Measurements from ENCODE around the gene AP5Z1. TPM values are rescaled to one million over a fixed set of nuclear protein-coding genes. Genes with fewer than 3 reads are reported as not detected.
"Not testable (repeated sequence)": the region's sequence is repeated elsewhere in the genome, so short reads cannot be mapped to it uniquely, and the experiment has no call there.

AP5Z1 gene
- polyA plus RNA-seq, 1 donor: 33.4 TPM

- not testable (repeated sequence) for H3K27ac ChIP-seq (ENCODE audit: low read length); H3K9me3 ChIP-seq (ENCODE audit: control insufficient read depth, low read depth, low read length); H3K4me3 ChIP-seq (ENCODE audit: low read length); DNase-seq; H3K27me3 ChIP-seq (ENCODE audit: control insufficient read depth, insufficient read depth, low read length); H3K4me1 ChIP-seq (ENCODE audit: control insufficient read depth, insufficient read depth, low read length)
- WGBS (ENCODE audit: insufficient coverage, low lambda C conversion rate): no CpG with 5 or more reads among the region's 14 CpGs
- H3K36me3 ChIP-seq (ENCODE audit: control insufficient read depth, insufficient read depth, low read length): peaks cover 25% of the 10 kb centered on the region
Measured at GRCh38 chr7:4794171-4794570, 18.7 kb downstream of the AP5Z1 start.

- Histone ChIP-seq H3K27me3 (ENCODE audit: control insufficient read depth, insufficient read depth, low read length) (no peaks in the 10 kb centered on the region), H3K4me1 (ENCODE audit: control insufficient read depth, insufficient read depth, low read length) (peaks cover 7% of the 10 kb centered on the region), H3K27ac (ENCODE audit: low read length) (no peak overlapping the region), H3K4me3 (ENCODE audit: low read length) (no peak overlapping the region), H3K36me3 (ENCODE audit: control insufficient read depth, insufficient read depth, low read length) (peaks cover 19% of the 10 kb centered on the region), H3K9me3 (ENCODE audit: control insufficient read depth, low read depth, low read length) (peaks cover 2% of the 10 kb centered on the region)
- no peak for DNase-seq
- 100% methylated on average over 1 of the region's 24 CpGs for WGBS (ENCODE audit: insufficient coverage, low lambda C conversion rate)
Measured at GRCh38 chr7:4794591-4795350, 19.3 kb downstream of the AP5Z1 start.

- no peak for DNase-seq
- Histone ChIP-seq H3K4me1 (ENCODE audit: control insufficient read depth, insufficient read depth, low read length) (peaks cover 7% of the 10 kb centered on the region), H3K9me3 (ENCODE audit: control insufficient read depth, low read depth, low read length) (peaks cover 2% of the 10 kb centered on the region), H3K27ac (ENCODE audit: low read length) (no peak overlapping the region), H3K4me3 (ENCODE audit: low read length) (no peak overlapping the region), H3K36me3 (ENCODE audit: control insufficient read depth, insufficient read depth, low read length) (peaks cover 4% of the 10 kb centered on the region), H3K27me3 (ENCODE audit: control insufficient read depth, insufficient read depth, low read length) (no peaks in the 10 kb centered on the region)
- 80% methylated on average over 1 of the region's 9 CpGs for WGBS (ENCODE audit: insufficient coverage, low lambda C conversion rate)
Measured at GRCh38 chr7:4796453-4796852, 21.0 kb downstream of the AP5Z1 start.

GRCh38 chr7:4797858-4798705 lies 22.7 kb downstream of the AP5Z1 start:
- Histone ChIP-seq H3K27me3 (ENCODE audit: control insufficient read depth, insufficient read depth, low read length) (no peaks in the 10 kb centered on the region), H3K9me3 (ENCODE audit: control insufficient read depth, low read depth, low read length) (peaks cover 2% of the 10 kb centered on the region), H3K27ac (ENCODE audit: low read length) (no peak overlapping the region), H3K36me3 (ENCODE audit: control insufficient read depth, insufficient read depth, low read length) (no peaks in the 10 kb centered on the region), H3K4me3 (ENCODE audit: low read length) (no peak overlapping the region), H3K4me1 (ENCODE audit: control insufficient read depth, insufficient read depth, low read length) (peaks cover under 1% of the 10 kb centered on the region)
- DNase-seq: peak; percentile 18 to 24
- WGBS (ENCODE audit: insufficient coverage, low lambda C conversion rate): 100% methylated on average over 4 of the region's 37 CpGs

GRCh38 chr7:4798706-4799235 lies 23.3 kb downstream of the AP5Z1 start:
- Histone ChIP-seq H3K4me1 (ENCODE audit: control insufficient read depth, insufficient read depth, low read length) (no peaks in the 10 kb centered on the region), H3K36me3 (ENCODE audit: control insufficient read depth, insufficient read depth, low read length) (no peaks in the 10 kb centered on the region), H3K9me3 (ENCODE audit: control insufficient read depth, low read depth, low read length) (no peaks in the 10 kb centered on the region), H3K27ac (ENCODE audit: low read length) (no peak overlapping the region), H3K4me3 (ENCODE audit: low read length) (no peak overlapping the region), H3K27me3 (ENCODE audit: control insufficient read depth, insufficient read depth, low read length) (no peaks in the 10 kb centered on the region)
- no peak for DNase-seq
- WGBS (ENCODE audit: insufficient coverage, low lambda C conversion rate): no CpG with 5 or more reads among the region's 15 CpGs

- no peak overlapping the region for H3K4me3 ChIP-seq (ENCODE audit: low read length)
- no peak overlapping the region for H3K27ac ChIP-seq (ENCODE audit: low read length)
- H3K36me3 ChIP-seq (ENCODE audit: control insufficient read depth, insufficient read depth, low read length): no peaks in the 10 kb centered on the region
- H3K9me3 ChIP-seq (ENCODE audit: control insufficient read depth, low read depth, low read length): no peaks in the 10 kb centered on the region
- DNase-seq: no peak
- H3K4me1 ChIP-seq (ENCODE audit: control insufficient read depth, insufficient read depth, low read length): no peaks in the 10 kb centered on the region
- no peaks in the 10 kb centered on the region for H3K27me3 ChIP-seq (ENCODE audit: control insufficient read depth, insufficient read depth, low read length)
- no CpG with 5 or more reads among the region's 39 CpGs for WGBS (ENCODE audit: insufficient coverage, low lambda C conversion rate)
Measured at GRCh38 chr7:4799508-4800268, 24.3 kb downstream of the AP5Z1 start.

- no CpG with 5 or more reads among the region's 10 CpGs for WGBS (ENCODE audit: insufficient coverage, low lambda C conversion rate)
Measured at GRCh38 chr7:4800487-4800886, 25.1 kb downstream of the AP5Z1 start.

GRCh38 chr7:4800926-4801838 lies 25.8 kb downstream of the AP5Z1 start:
- Histone ChIP-seq H3K36me3 (ENCODE audit: control insufficient read depth, insufficient read depth, low read length) (no peaks in the 10 kb centered on the region), H3K4me1 (ENCODE audit: control insufficient read depth, insufficient read depth, low read length) (no peaks in the 10 kb centered on the region), H3K27me3 (ENCODE audit: control insufficient read depth, insufficient read depth, low read length) (no peaks in the 10 kb centered on the region), H3K27ac (ENCODE audit: low read length) (no peak overlapping the region), H3K4me3 (ENCODE audit: low read length) (no peak overlapping the region), H3K9me3 (ENCODE audit: control insufficient read depth, low read depth, low read length) (no peaks in the 10 kb centered on the region)
- WGBS (ENCODE audit: insufficient coverage, low lambda C conversion rate): no CpG with 5 or more reads among the region's 27 CpGs
- no peak for DNase-seq

More at GRCh38 chr7:4800487-4800886, 25.1 kb downstream of the AP5Z1 start:
- DNase-seq: no peak
- Histone ChIP-seq H3K27me3 (ENCODE audit: control insufficient read depth, insufficient read depth, low read length) (no peaks in the 10 kb centered on the region), H3K4me3 (ENCODE audit: low read length) (no peak overlapping the region), H3K9me3 (ENCODE audit: control insufficient read depth, low read depth, low read length) (no peaks in the 10 kb centered on the region), H3K4me1 (ENCODE audit: control insufficient read depth, insufficient read depth, low read length) (no peaks in the 10 kb centered on the region), H3K36me3 (ENCODE audit: control insufficient read depth, insufficient read depth, low read length) (no peaks in the 10 kb centered on the region), H3K27ac (ENCODE audit: low read length) (no peak overlapping the region)

- WGBS (ENCODE audit: insufficient coverage, low lambda C conversion rate): no CpG with 5 or more reads among the region's 18 CpGs
- no peak for DNase-seq
Measured at GRCh38 chr7:4801839-4802231, 26.4 kb downstream of the AP5Z1 start.

More at GRCh38 chr7:4801839-4802231, 26.4 kb downstream of the AP5Z1 start:
- H3K4me3 ChIP-seq (ENCODE audit: low read length): no peak overlapping the region
- H3K36me3 ChIP-seq (ENCODE audit: control insufficient read depth, insufficient read depth, low read length): no peaks in the 10 kb centered on the region
- peaks cover 1% of the 10 kb centered on the region for H3K27me3 ChIP-seq (ENCODE audit: control insufficient read depth, insufficient read depth, low read length)
- no peaks in the 10 kb centered on the region for H3K9me3 ChIP-seq (ENCODE audit: control insufficient read depth, low read depth, low read length)
- no peaks in the 10 kb centered on the region for H3K4me1 ChIP-seq (ENCODE audit: control insufficient read depth, insufficient read depth, low read length)
- H3K27ac ChIP-seq (ENCODE audit: low read length): no peak overlapping the region

Data from large intestine (tissue), 3 donors.